CD14-positive monocyte (primary cell): ENCODE results near the gene ISM2. TPM values are rescaled to one million over a fixed set of nuclear protein-coding genes. Genes with fewer than 3 reads are reported as not detected.

Source experiments
- DNase-seq, 3 donors: peaks; one replicate each; pipeline ENCODE4 v3.0.0-alpha.2; 2011 to 2022
- H2AFZ ChIP-seq: 2 replicates; pipeline ENCODE4 v1.6.0; 2012; ENCODE audit warnings: mild to moderate bottlenecking, low read depth, low read length, inconsistent platforms; ENCODE audit not compliant: insufficient read depth, poor library complexity, severe bottlenecking
- H3K27ac ChIP-seq, 2 donors: 1 replicate in 1 of 2; 2 replicates in 1 of 2; pipeline ENCODE4 v1.5.1; 2012 to 2013; ENCODE audit warnings: low read length in 2 of 2, control low read depth in 1 of 2, inconsistent platforms in 1 of 2, low read depth in 1 of 2, mild to moderate bottlenecking in 1 of 2
- H3K27me3 ChIP-seq, 2 donors: one replicate each; pipeline versions ENCODE4 v1.6.0 to v1.6.1; 2011 to 2013; ENCODE audit warnings: low read length in 2 of 2; ENCODE audit not compliant: control insufficient read depth in 2 of 2, insufficient read depth in 2 of 2
- H3K36me3 ChIP-seq, 2 donors: replicated peaks in 1 of 2; 1 replicate in 1 of 2; 2 replicates in 1 of 2; pipeline versions ENCODE4 v1.5.1 to v1.6.1; 2012 to 2013; ENCODE audit warnings: low read length in 2 of 2, control low read depth in 1 of 2, inconsistent platforms in 1 of 2, mild to moderate bottlenecking in 1 of 2; ENCODE audit not compliant: insufficient read depth in 2 of 2, control insufficient read depth in 1 of 2
- H3K4me1 ChIP-seq, 2 donors: 1 replicate in 1 of 2; 2 replicates in 1 of 2; pipeline versions ENCODE4 v1.5.1 to v1.6.1; 2012 to 2013; ENCODE audit warnings: low read length in 2 of 2, control low read depth in 1 of 2, inconsistent platforms in 1 of 2, mild to moderate bottlenecking in 1 of 2, moderate library complexity in 1 of 2; ENCODE audit not compliant: insufficient read depth in 2 of 2, control insufficient read depth in 1 of 2
- H3K4me2 ChIP-seq: replicated peaks from 2 replicates; pipeline ENCODE3; 2012; ENCODE audit warnings: low read length, moderate library complexity, mild to moderate bottlenecking; ENCODE audit not compliant: poor library complexity, severe bottlenecking; ENCODE audit errors: extremely low read depth
- H3K4me3 ChIP-seq, 3 experiments: fragments of 200-600 bp in 1 of 3; sonication (generic) in 1 of 3; replicated peaks in 1 of 3; 1 replicate in 2 of 3; 2 replicates in 1 of 3; pipeline ENCODE4 v1.5.1; 2011 to 2013; ENCODE audit warnings: low read length in 3 of 3, mild to moderate bottlenecking in 3 of 3, control low read depth in 2 of 3, low read depth in 2 of 3, inconsistent platforms in 1 of 3, moderate library complexity in 1 of 3
- H3K79me2 ChIP-seq: 2 replicates; pipeline ENCODE4 v1.6.0; 2012; ENCODE audit warnings: mild to moderate bottlenecking, control low read depth, inconsistent platforms, low read length, moderate library complexity; ENCODE audit not compliant: insufficient read depth
- H3K9ac ChIP-seq: 2 replicates; pipeline ENCODE4 v1.6.0; 2017; ENCODE audit warnings: low read length, mild to moderate bottlenecking; ENCODE audit not compliant: insufficient read depth, poor library complexity, severe bottlenecking
- H3K9me3 ChIP-seq, 2 donors: replicated peaks in 1 of 2; 1 replicate in 1 of 2; 2 replicates in 1 of 2; pipeline versions ENCODE4 v1.5.1 to v1.6.1; 2012 to 2013; ENCODE audit warnings: low read length in 2 of 2, control low read depth in 1 of 2; ENCODE audit not compliant: control insufficient read depth in 1 of 2, insufficient read depth in 1 of 2
- H4K20me1 ChIP-seq: 2 replicates; pipeline ENCODE4 v1.6.0; 2012; ENCODE audit warnings: mild to moderate bottlenecking, low read length, control low read depth, moderate library complexity; ENCODE audit not compliant: insufficient read depth
- H3K27ac Mint-ChIP-seq, 7 donors: one replicate each; pipeline ENCODE4 v1.8.0; 2020; ENCODE audit warnings: mild to moderate bottlenecking in 7 of 7, mixed read lengths in 7 of 7, moderate library complexity in 6 of 7, inconsistent platforms in 2 of 7
- H3K27me3 Mint-ChIP-seq, 3 donors: one replicate each; pipeline ENCODE4 v1.8.0; 2021 to 2022; ENCODE audit warnings: low read depth in 3 of 3, mild to moderate bottlenecking in 3 of 3, mixed read lengths in 3 of 3, moderate library complexity in 3 of 3, inconsistent platforms in 1 of 3
- H3K36me3 Mint-ChIP-seq, 2 donors: one replicate each; pipeline ENCODE4 v1.8.0; 2020; ENCODE audit warnings: mixed read lengths in 2 of 2, inconsistent platforms in 1 of 2, mild to moderate bottlenecking in 1 of 2
- H3K4me1 Mint-ChIP-seq: one replicate; pipeline ENCODE4 v1.8.0; 2020; ENCODE audit warnings: mild to moderate bottlenecking, mixed read lengths
- H3K4me3 Mint-ChIP-seq, 2 donors: one replicate each; pipeline ENCODE4 v1.8.0; 2020; ENCODE audit warnings: mild to moderate bottlenecking in 2 of 2, mixed read lengths in 2 of 2, moderate library complexity in 1 of 2
- H3K9me3 Mint-ChIP-seq, 7 donors: one replicate each; pipeline ENCODE4 v1.8.0; 2020 to 2022; ENCODE audit warnings: mixed read lengths in 7 of 7, mild to moderate bottlenecking in 6 of 7, moderate library complexity in 6 of 7, inconsistent platforms in 2 of 7
- WGBS: methylation state at CpG from one replicate; pipeline ENCODE4 v1.1.5; 2013; ENCODE audit warnings: missing lambda C conversion rate; ENCODE audit not compliant: insufficient coverage; 5-methylcytosine and 5-hydroxymethylcytosine counted together
- intact Hi-C, 2 donors: fragments of 100-400 bp; cut with micrococcal nuclease; formaldehyde crosslinking; loops; one replicate each; pipeline versions ENCODE4 v1.15.0 to v1.15.1; 2023
- polyA plus RNA-seq, 3 donors: library from polyadenylated mRNA; depleted of rRNA in 1 of 3; unstranded in 2 of 3; stranded (reverse) in 1 of 3; fragments of 300-500 nt in 2 of 3; fragments of >200 nt in 1 of 3; fragmentation: Illumina TruSeq in 2 of 3; gene quantifications; 1 replicate in 2 of 3; 2 replicates in 1 of 3; pipeline ENCODE4 v1.2.3, GENCODE V29; 2012 to 2021
- small RNA-seq: library from RNA; depleted of rRNA; stranded (forward); fragments of <200 nt; gene quantifications from one replicate; pipeline ENCODE3, GENCODE V24; 2012; ENCODE audit warnings: low read depth; ENCODE audit not compliant: insufficient read length
- TF ChIP-seq, protein P1 (sequence below): fragments of 200-600 bp; IDR thresholded peaks from one replicate; pipeline ENCODE4 v1.8.0; 2022; ENCODE audit warnings: antibody characterized with exemption, mild to moderate bottlenecking

Gene ISM2
- polyA plus RNA-seq, 3 donors, result not detected

DNA sequence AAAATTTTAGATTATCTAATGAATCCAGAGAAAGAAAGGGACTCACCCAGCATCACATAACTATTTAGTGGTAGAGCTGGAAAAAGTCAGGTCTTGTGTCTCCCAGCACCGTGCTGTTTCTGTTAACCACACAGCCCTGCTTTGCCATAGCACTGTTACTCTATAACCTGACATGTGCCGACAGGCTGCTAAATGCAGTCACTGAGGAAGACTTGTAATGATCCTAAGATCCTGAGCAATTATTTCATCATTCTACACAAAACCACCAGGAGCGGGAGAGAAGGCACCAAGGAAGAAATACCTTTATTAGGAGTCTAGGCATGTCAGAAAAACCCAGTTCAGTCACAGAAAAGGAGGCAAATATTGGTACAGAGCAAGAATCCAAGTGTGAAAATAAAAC, 72.2 kb downstream of the ISM2 start:
- no peak for DNase-seq
- Histone ChIP-seq H3K9me3 (no peaks in the 10 kb centered on the region), H3K4me3 (no peak overlapping the region), H4K20me1 (no peaks in the 10 kb centered on the region), H3K4me1 (no peaks in the 10 kb centered on the region), H3K9ac (no peak overlapping the region), H3K27me3 (no peaks in the 10 kb centered on the region), H3K27ac (no peak overlapping the region), H2AFZ (no peak overlapping the region), H3K36me3 (peaks cover 77 to 99% of the 10 kb centered on the region in 2 donors), H3K79me2 (no peaks in the 10 kb centered on the region), H3K4me2 (no peak overlapping the region)
- WGBS, result 100% methylated on average over 1 of the region's 3 CpGs
- no peaks in the 10 kb centered on the region for H3K4me1 Mint-ChIP-seq
- H3K4me3 Mint-ChIP-seq, result no peak overlapping the region
- H3K36me3 Mint-ChIP-seq, result peaks cover 88 to 92% of the 10 kb centered on the region in 2 donors
- peaks cover 0 to 4% (median 0%) of the 10 kb centered on the region in 3 donors for H3K27me3 Mint-ChIP-seq
- H3K27ac Mint-ChIP-seq, result peak overlapping the region in 1 of 7 donors; percentile 36
- TF ChIP-seq, protein P1, sequence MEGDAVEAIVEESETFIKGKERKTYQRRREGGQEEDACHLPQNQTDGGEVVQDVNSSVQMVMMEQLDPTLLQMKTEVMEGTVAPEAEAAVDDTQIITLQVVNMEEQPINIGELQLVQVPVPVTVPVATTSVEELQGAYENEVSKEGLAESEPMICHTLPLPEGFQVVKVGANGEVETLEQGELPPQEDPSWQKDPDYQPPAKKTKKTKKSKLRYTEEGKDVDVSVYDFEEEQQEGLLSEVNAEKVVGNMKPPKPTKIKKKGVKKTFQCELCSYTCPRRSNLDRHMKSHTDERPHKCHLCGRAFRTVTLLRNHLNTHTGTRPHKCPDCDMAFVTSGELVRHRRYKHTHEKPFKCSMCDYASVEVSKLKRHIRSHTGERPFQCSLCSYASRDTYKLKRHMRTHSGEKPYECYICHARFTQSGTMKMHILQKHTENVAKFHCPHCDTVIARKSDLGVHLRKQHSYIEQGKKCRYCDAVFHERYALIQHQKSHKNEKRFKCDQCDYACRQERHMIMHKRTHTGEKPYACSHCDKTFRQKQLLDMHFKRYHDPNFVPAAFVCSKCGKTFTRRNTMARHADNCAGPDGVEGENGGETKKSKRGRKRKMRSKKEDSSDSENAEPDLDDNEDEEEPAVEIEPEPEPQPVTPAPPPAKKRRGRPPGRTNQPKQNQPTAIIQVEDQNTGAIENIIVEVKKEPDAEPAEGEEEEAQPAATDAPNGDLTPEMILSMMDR, result no peak
- peaks cover 0 to 3% (median 0%) of the 10 kb centered on the region in 7 donors for H3K9me3 Mint-ChIP-seq
- intact Hi-C loops, result no loop called here

DNA sequence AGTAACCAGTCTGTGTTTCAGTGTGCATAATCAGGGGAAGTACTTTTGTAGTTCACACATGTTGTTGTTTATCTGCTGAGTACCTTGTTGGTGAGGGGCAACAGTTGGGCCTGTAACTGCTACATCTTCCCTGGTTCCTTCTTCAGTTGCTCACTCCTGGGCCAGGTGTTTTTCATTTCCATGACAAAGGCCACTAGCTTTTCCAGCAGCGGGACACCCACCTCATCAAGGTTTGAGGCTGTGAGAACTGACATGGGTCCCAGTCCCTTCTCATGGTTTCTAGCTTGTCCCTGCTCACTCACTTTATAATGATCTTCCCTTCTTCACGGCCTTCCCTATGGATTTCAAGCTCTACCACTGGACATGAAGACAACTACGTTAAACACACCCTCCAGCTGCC, 73.8 kb downstream of the ISM2 start:
- WGBS, result 100% methylated on average over 2 of the region's 3 CpGs
- Histone ChIP-seq H3K27ac (no peak overlapping the region), H2AFZ (no peak overlapping the region), H3K36me3 (peaks cover 71 to 96% of the 10 kb centered on the region in 2 donors), H3K79me2 (no peaks in the 10 kb centered on the region), H3K4me2 (no peak overlapping the region), H3K27me3 (no peaks in the 10 kb centered on the region), H3K9me3 (peaks cover 0 to 10% of the 10 kb centered on the region in 2 donors), H3K9ac (no peak overlapping the region), H3K4me3 (no peak overlapping the region), H3K4me1 (no peaks in the 10 kb centered on the region), H4K20me1 (no peaks in the 10 kb centered on the region)
- intact Hi-C loops, result no loop called here
- no peak overlapping the region for H3K4me3 Mint-ChIP-seq
- peaks cover 0 to 3% (median 0%) of the 10 kb centered on the region in 3 donors for H3K27me3 Mint-ChIP-seq
- H3K9me3 Mint-ChIP-seq, result peaks cover 3 to 8% (median 4%) of the 10 kb centered on the region in 7 donors
- no peaks in the 10 kb centered on the region for H3K4me1 Mint-ChIP-seq
- H3K27ac Mint-ChIP-seq, result no peak overlapping the region
- DNase-seq, result no peak
- TF ChIP-seq, protein P1, result no peak
- peaks cover 79 to 85% of the 10 kb centered on the region in 2 donors for H3K36me3 Mint-ChIP-seq

Small RNA genes lying within 50 kb of the gene (small RNA-seq; reads per million reads assigned to genes)
- not detected for gene RF00404
- gene RN7SL587P, result not detected

Other genes with a start within 250 kb of the ISM2 start
- gene NGB, start 227.6 kb downstream of the ISM2 start, polyA plus RNA-seq, result not detected
- gene POMT2, start 177.9 kb downstream of the ISM2 start, polyA plus RNA-seq, result 1 to 10 TPM; 1.5 to 8.9 (median 1.8) TPM
- 10 to 100 TPM; 12.8 to 16.4 (median 15.3) TPM for gene GSTZ1, start 177.8 kb downstream of the ISM2 start, polyA plus RNA-seq
- gene TMED8, start 121.7 kb downstream of the ISM2 start, polyA plus RNA-seq, result 1 to 10 TPM; 5.4 to 6.2 (median 6.1) TPM
- gene SAMD15, start 121.4 kb downstream of the ISM2 start, polyA plus RNA-seq, result under 1 TPM in 2 of 3 donors, not detected in 1; 0.08 to 0.65 TPM
- under 1 TPM in 1 of 3 donors, not detected in 2; 0.39 TPM for gene NOXRED1, start 75.3 kb downstream of the ISM2 start, polyA plus RNA-seq
- gene VIPAS39, start 41.2 kb downstream of the ISM2 start, polyA plus RNA-seq, result 10 to 100 TPM in 2 of 3 donors, 1 to 10 TPM in 1; 8.1 to 17.8 (median 10.8) TPM
- 10 to 100 TPM; 59.5 to 72.5 (median 71.5) TPM for gene AHSA1, start 40.7 kb downstream of the ISM2 start, polyA plus RNA-seq
- 10 to 100 TPM; 38.1 to 81.9 (median 73.1) TPM for gene SPTLC2, start 117.8 kb upstream of the ISM2 start, polyA plus RNA-seq
- gene ALKBH1, start 209.2 kb upstream of the ISM2 start, polyA plus RNA-seq, result 1 to 10 TPM; 3.4 to 4.5 (median 4.2) TPM
- 100 to 1,000 TPM in 2 of 3 donors, 10 to 100 TPM in 1; 89.3 to 402 (median 323) TPM for gene SLIRP, start 209.3 kb upstream of the ISM2 start, polyA plus RNA-seq